Measurements from ENCODE around the gene CRISP2.

DNA sequence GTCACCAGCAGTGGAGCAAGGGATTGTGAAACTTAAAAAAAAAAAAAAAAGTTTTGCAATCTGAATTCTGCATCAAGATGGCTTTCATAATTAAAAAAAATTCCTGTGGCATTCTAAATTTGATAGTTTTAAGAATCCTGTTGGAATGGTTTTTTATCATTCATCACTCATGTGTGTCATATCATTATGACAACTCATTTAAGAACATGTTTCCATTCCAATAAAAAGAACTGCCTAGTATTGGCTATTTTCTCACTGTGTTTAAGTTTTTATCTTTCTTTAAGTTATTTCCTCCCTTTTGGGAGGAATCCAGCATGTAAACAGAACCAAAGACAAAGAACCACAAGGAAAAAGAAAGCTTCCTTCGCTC lies 50.5 kb downstream of the CRISP2 start:
- TF ChIP-seq, protein P1, sequence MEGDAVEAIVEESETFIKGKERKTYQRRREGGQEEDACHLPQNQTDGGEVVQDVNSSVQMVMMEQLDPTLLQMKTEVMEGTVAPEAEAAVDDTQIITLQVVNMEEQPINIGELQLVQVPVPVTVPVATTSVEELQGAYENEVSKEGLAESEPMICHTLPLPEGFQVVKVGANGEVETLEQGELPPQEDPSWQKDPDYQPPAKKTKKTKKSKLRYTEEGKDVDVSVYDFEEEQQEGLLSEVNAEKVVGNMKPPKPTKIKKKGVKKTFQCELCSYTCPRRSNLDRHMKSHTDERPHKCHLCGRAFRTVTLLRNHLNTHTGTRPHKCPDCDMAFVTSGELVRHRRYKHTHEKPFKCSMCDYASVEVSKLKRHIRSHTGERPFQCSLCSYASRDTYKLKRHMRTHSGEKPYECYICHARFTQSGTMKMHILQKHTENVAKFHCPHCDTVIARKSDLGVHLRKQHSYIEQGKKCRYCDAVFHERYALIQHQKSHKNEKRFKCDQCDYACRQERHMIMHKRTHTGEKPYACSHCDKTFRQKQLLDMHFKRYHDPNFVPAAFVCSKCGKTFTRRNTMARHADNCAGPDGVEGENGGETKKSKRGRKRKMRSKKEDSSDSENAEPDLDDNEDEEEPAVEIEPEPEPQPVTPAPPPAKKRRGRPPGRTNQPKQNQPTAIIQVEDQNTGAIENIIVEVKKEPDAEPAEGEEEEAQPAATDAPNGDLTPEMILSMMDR (IDR thresholded peaks at IDR 0.05; ENCODE audit: control extremely low read depth in 1 of 3, insufficient read depth in 1 of 3, low read depth in 1 of 3, low read length in 3 of 3): no peak
- TF ChIP-seq, protein P2, sequence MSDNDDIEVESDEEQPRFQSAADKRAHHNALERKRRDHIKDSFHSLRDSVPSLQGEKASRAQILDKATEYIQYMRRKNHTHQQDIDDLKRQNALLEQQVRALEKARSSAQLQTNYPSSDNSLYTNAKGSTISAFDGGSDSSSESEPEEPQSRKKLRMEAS (IDR thresholded peaks at IDR 0.05): no peak
- no peak for TF ChIP-seq YY1 (IDR thresholded peaks at IDR 0.05; ENCODE audit: low read depth, low read length)
- TF ChIP-seq SIN3A (conservative IDR thresholded peaks at IDR 0.05 in 1 of 2, IDR thresholded peaks at IDR 0.05 in 1 of 2; ENCODE audit: low read depth in 1 of 2, low read length in 2 of 2): no peak
- TF ChIP-seq POLR2AphosphoS5 (IDR thresholded peaks at IDR 0.05; ENCODE audit: low read depth, low read length): no peak
- TF ChIP-seq CHD2 (IDR thresholded peaks at IDR 0.05; ENCODE audit: low read length): no peak

Measured in H1 (cell line).